H9 (cell line): ENCODE data around the gene KRT32. TPM values are rescaled to one million over a fixed set of nuclear protein-coding genes. Genes with fewer than 3 reads are reported as not detected.

Source experiments
- DNase-seq: peaks from one replicate; pipeline ENCODE4 v3.0.0-alpha.2; 2017
- H2AFZ ChIP-seq: one replicate; pipeline ENCODE4 v1.6.1; 2013; ENCODE audit warnings: mild to moderate bottlenecking, low read length, control low read depth, moderate library complexity
- H2AK5ac ChIP-seq: 2 replicates; pipeline ENCODE4 v1.6.1; 2013; ENCODE audit warnings: low read length, control low read depth, mixed read lengths; ENCODE audit not compliant: insufficient read length
- H2BK120ac ChIP-seq: one replicate; pipeline ENCODE4 v1.6.1; 2013; ENCODE audit warnings: low read depth, mild to moderate bottlenecking, low read length, control low read depth, inconsistent platforms; ENCODE audit not compliant: poor library complexity, severe bottlenecking
- H2BK12ac ChIP-seq: 2 replicates; pipeline ENCODE4 v1.6.1; 2013; ENCODE audit warnings: low read length, control low read depth, mixed read lengths, low read depth; ENCODE audit not compliant: insufficient read length
- H2BK15ac ChIP-seq: 2 replicates; pipeline ENCODE4 v1.6.1; 2013; ENCODE audit warnings: low read depth, low read length, control low read depth
- H2BK20ac ChIP-seq: one replicate; pipeline ENCODE4 v1.6.1; 2013; ENCODE audit warnings: low read depth, mild to moderate bottlenecking, low read length, control low read depth, inconsistent platforms; ENCODE audit not compliant: poor library complexity, severe bottlenecking
- H2BK5ac ChIP-seq: 2 replicates; pipeline ENCODE4 v1.6.1; 2013; ENCODE audit warnings: low read length, control low read depth, mixed read lengths; ENCODE audit not compliant: insufficient read length
- H3K14ac ChIP-seq: 2 replicates; pipeline ENCODE4 v1.6.1; 2013; ENCODE audit warnings: low read length, control low read depth; ENCODE audit not compliant: insufficient read depth
- H3K18ac ChIP-seq: 2 replicates; pipeline ENCODE4 v1.6.1; 2013; ENCODE audit warnings: low read depth, mild to moderate bottlenecking, mixed read lengths, low read length, control low read depth; ENCODE audit not compliant: insufficient read length
- H3K23ac ChIP-seq: 2 replicates; pipeline ENCODE4 v1.6.1; 2013; ENCODE audit warnings: low read length, control low read depth, mixed read lengths, low read depth; ENCODE audit not compliant: insufficient read length
- H3K23me2 ChIP-seq: 2 replicates; pipeline ENCODE4 v1.6.1; 2013; ENCODE audit warnings: low read depth, mild to moderate bottlenecking, mixed read lengths, low read length, control low read depth; ENCODE audit not compliant: insufficient read length, poor library complexity, severe bottlenecking
- H3K27ac ChIP-seq: 2 replicates; pipeline ENCODE4 v1.5.1; 2013; ENCODE audit warnings: low read length, control low read depth, mixed read lengths, low read depth; ENCODE audit not compliant: insufficient read length
- H3K27me3 ChIP-seq: 2 replicates; pipeline ENCODE4 v1.6.1; 2013; ENCODE audit warnings: low read length, control low read depth, inconsistent platforms; ENCODE audit not compliant: insufficient read depth
- H3K4ac ChIP-seq: 2 replicates; pipeline ENCODE4 v1.6.1; 2013; ENCODE audit warnings: low read depth, mild to moderate bottlenecking, control low read depth, inconsistent platforms, low read length, moderate library complexity
- H3K4me1 ChIP-seq: 2 replicates; pipeline ENCODE4 v1.6.1; 2013; ENCODE audit warnings: low read length, control low read depth, inconsistent platforms; ENCODE audit not compliant: insufficient read depth
- H3K4me2 ChIP-seq: 2 replicates; pipeline ENCODE4 v1.6.1; 2013; ENCODE audit warnings: low read length, control low read depth, mixed read lengths; ENCODE audit not compliant: insufficient read length, insufficient read depth
- H3K56ac ChIP-seq: 2 replicates; pipeline ENCODE4 v1.6.1; 2013; ENCODE audit warnings: low read depth, mild to moderate bottlenecking, mixed read lengths, low read length, control low read depth; ENCODE audit not compliant: insufficient read length
- H3K79me1 ChIP-seq: 2 replicates; pipeline ENCODE4 v1.6.1; 2013; ENCODE audit warnings: low read depth, mild to moderate bottlenecking, moderate library complexity, low read length, control low read depth, inconsistent platforms; ENCODE audit not compliant: insufficient read depth, poor library complexity, severe bottlenecking
- H3K79me2 ChIP-seq: 2 replicates; pipeline ENCODE4 v1.6.1; 2013; ENCODE audit warnings: low read length, control low read depth, inconsistent platforms; ENCODE audit not compliant: insufficient read depth
- H3K9ac ChIP-seq: 2 replicates; pipeline ENCODE4 v1.6.1; 2013; ENCODE audit warnings: low read length, control low read depth, mixed read lengths; ENCODE audit not compliant: insufficient read length; ENCODE audit errors: extremely low read depth
- H3K9me3 ChIP-seq: one replicate; pipeline ENCODE4 v1.6.1; 2013; ENCODE audit warnings: low read depth, low read length, inconsistent platforms; ENCODE audit not compliant: control insufficient read depth
- H3T11ph ChIP-seq: one replicate; pipeline ENCODE4 v1.6.1; 2013; ENCODE audit warnings: mild to moderate bottlenecking, low read length, control low read depth, inconsistent platforms
- H4K20me1 ChIP-seq: one replicate; pipeline ENCODE4 v1.6.1; 2013; ENCODE audit not compliant: control insufficient read depth, insufficient read length, insufficient read depth
- H4K5ac ChIP-seq: 2 replicates; pipeline ENCODE4 v1.6.1; 2013; ENCODE audit warnings: low read depth, mild to moderate bottlenecking, mixed read lengths, low read length, control low read depth; ENCODE audit not compliant: insufficient read length
- H4K8ac ChIP-seq: replicated peaks from 2 replicates; pipeline ENCODE4 v1.6.1; 2013; ENCODE audit warnings: low read length, control low read depth, mixed read lengths, low read depth; ENCODE audit not compliant: insufficient read length
- H4K91ac ChIP-seq: 2 replicates; pipeline ENCODE4 v1.6.1; 2013; ENCODE audit warnings: low read depth, mild to moderate bottlenecking, moderate library complexity, mixed read lengths, low read length, control low read depth; ENCODE audit not compliant: insufficient read length
- H3K27ac Mint-ChIP-seq, 3 experiments: 2 replicates in 2 of 3; 3 replicates in 1 of 3; pipeline ENCODE4 v1.8.0; 2020 to 2021; ENCODE audit warnings: mixed read lengths in 3 of 3, mild to moderate bottlenecking in 1 of 3, moderate library complexity in 1 of 3
- H3K27me3 Mint-ChIP-seq: 2 replicates; pipeline ENCODE4 v1.8.0; 2021; ENCODE audit warnings: low read depth, mild to moderate bottlenecking, moderate library complexity, mixed read lengths
- H3K36me3 Mint-ChIP-seq, 3 experiments: 2 replicates in 2 of 3; 3 replicates in 1 of 3; pipeline ENCODE4 v1.8.0; 2020 to 2021; ENCODE audit warnings: low read depth in 3 of 3, mixed read lengths in 3 of 3; ENCODE audit not compliant: insufficient read depth in 1 of 3
- H3K4me1 Mint-ChIP-seq, 2 experiments: 2 replicates each; pipeline ENCODE4 v1.8.0; 2020; ENCODE audit warnings: mixed read lengths in 2 of 2
- H3K4me3 Mint-ChIP-seq, 2 experiments: 2 replicates in 1 of 2; 3 replicates in 1 of 2; pipeline ENCODE4 v1.8.0; 2020 to 2021; ENCODE audit warnings: mild to moderate bottlenecking in 2 of 2, mixed read lengths in 2 of 2, moderate library complexity in 1 of 2
- H3K9me3 Mint-ChIP-seq, 2 experiments: 2 replicates in 1 of 2; 3 replicates in 1 of 2; pipeline ENCODE4 v1.8.0; 2020; ENCODE audit warnings: mild to moderate bottlenecking in 2 of 2, mixed read lengths in 2 of 2, moderate library complexity in 1 of 2
- CTCF ChIP-seq: fragments of 200-600 bp; sonication (generic); conservative IDR thresholded peaks from 3 replicates; pipeline ENCODE4 v1.8.0; 2021; ENCODE audit warnings: antibody characterized with exemption, mild to moderate bottlenecking
- WGBS: extraction: QIAGEN DNeasy Blood & Tissue Kit; methylation state at CpG from one replicate; pipeline ENCODE4 v1.1.7; 2013; ENCODE audit warnings: missing lambda C conversion rate, low lambda C conversion rate, mixed read lengths; ENCODE audit not compliant: insufficient read length; ENCODE audit errors: extremely low coverage; 5-methylcytosine and 5-hydroxymethylcytosine counted together
- total RNA-seq: library from RNA; stranded (reverse); gene quantifications from 2 replicates; pipeline ENCODE4 v1.2.1, GENCODE V29; 2021

Gene KRT32
- total RNA-seq, 1 experiment from 2014 or later = not detected

GRCh38 chr17:41415411-41415810 lies 51.8 kb downstream of the KRT32 start:
- no peak overlapping the region for H4K91ac ChIP-seq
- H3K36me3 Mint-ChIP-seq = no peaks in the 10 kb centered on the region
- DNase-seq = no peak
- no peak overlapping the region for H2AFZ ChIP-seq
- no peak overlapping the region for H2BK15ac ChIP-seq
- no peak overlapping the region for H3K4me3 Mint-ChIP-seq
- no peak overlapping the region for H3K23ac ChIP-seq
- TF ChIP-seq CTCF = no peak
- no CpG with 5 or more reads among the region's 4 CpGs for WGBS
- H3K9me3 ChIP-seq = no peaks in the 10 kb centered on the region
- H3K27me3 Mint-ChIP-seq = peaks cover 5% of the 10 kb centered on the region; the same call in 1 of the 2 replicates
- H2AK5ac ChIP-seq = no peak overlapping the region
- H3K4ac ChIP-seq = no peak overlapping the region
- no peak overlapping the region for H3K27ac ChIP-seq
- no peak overlapping the region for H3T11ph ChIP-seq
- H3K9ac ChIP-seq = no peak overlapping the region
- no peak overlapping the region for H3K27ac Mint-ChIP-seq
- H3K23me2 ChIP-seq = no peaks in the 10 kb centered on the region
- no peak overlapping the region for H4K8ac ChIP-seq
- peaks cover 4% of the 10 kb centered on the region for H3K4me1 ChIP-seq
- peaks cover 36 to 38% of the 10 kb centered on the region in 2 experiments for H3K4me1 Mint-ChIP-seq
- H3K56ac ChIP-seq = no peak overlapping the region
- H4K5ac ChIP-seq = no peak overlapping the region
- no peaks in the 10 kb centered on the region for H3K79me2 ChIP-seq
- no peaks in the 10 kb centered on the region for H4K20me1 ChIP-seq
- no peaks in the 10 kb centered on the region for H3K79me1 ChIP-seq
- H2BK5ac ChIP-seq = no peak overlapping the region
- no peaks in the 10 kb centered on the region for H3K9me3 Mint-ChIP-seq
- no peak overlapping the region for H2BK120ac ChIP-seq
- H3K18ac ChIP-seq = no peak overlapping the region
- no peak overlapping the region for H2BK12ac ChIP-seq
- no peaks in the 10 kb centered on the region for H3K27me3 ChIP-seq
- H2BK20ac ChIP-seq = no peak overlapping the region
- H3K14ac ChIP-seq = no peak overlapping the region
- H3K4me2 ChIP-seq = no peak overlapping the region
